ENCODE data around the gene IFIT2.

DNA sequence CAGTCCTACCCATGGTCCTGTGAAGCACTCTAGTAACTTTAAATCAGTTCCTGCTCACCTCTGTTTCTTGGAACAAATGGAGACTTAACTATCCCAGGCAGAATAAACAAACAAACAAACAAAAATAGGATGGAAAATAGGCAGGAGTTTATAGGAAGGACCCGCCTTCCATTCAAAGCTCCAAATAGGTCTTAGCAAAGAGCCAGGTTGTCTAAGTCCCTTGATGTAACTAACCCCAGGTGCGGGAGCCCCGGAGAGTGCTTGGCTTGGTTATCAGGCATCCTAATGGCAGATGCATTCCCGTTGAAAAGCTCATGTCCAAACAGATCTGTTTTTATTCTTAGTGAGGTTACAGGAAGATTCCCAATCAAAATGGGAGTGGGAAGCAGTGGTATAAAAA, 2.2 kb downstream of the IFIT2 start:
- no peak for TF ChIP-seq POLR2A (IDR thresholded peaks at IDR 0.05; ENCODE audit: low read depth, low read length)
- no peak for TF ChIP-seq POLR2AphosphoS5 (IDR thresholded peaks at IDR 0.05; ENCODE audit: low read depth, low read length)
- TF ChIP-seq TAF1 (IDR thresholded peaks at IDR 0.05; ENCODE audit: borderline replicate concordance, low read depth, low read length), result no peak
